ENCODE results near the gene SIRPD.

DNA sequence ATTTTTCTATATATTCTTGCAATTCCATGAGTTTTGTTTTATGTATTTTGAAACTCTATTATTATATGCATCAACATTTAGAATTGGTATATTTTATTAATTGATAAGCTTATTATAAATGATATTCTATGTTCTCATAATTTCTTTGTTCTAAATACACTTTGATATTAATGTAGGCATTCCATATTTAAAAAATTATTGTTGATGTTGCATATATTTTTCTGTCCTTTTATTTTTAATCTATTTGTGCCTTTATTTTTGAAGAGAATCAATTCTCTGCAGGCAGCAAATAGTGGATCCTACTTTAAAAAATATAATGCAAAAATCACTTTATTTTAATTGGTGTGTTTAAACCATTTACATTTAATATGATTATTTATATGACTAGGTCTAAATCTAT, 29.6 kb downstream of the SIRPD start:
- TF ChIP-seq, protein P1, sequence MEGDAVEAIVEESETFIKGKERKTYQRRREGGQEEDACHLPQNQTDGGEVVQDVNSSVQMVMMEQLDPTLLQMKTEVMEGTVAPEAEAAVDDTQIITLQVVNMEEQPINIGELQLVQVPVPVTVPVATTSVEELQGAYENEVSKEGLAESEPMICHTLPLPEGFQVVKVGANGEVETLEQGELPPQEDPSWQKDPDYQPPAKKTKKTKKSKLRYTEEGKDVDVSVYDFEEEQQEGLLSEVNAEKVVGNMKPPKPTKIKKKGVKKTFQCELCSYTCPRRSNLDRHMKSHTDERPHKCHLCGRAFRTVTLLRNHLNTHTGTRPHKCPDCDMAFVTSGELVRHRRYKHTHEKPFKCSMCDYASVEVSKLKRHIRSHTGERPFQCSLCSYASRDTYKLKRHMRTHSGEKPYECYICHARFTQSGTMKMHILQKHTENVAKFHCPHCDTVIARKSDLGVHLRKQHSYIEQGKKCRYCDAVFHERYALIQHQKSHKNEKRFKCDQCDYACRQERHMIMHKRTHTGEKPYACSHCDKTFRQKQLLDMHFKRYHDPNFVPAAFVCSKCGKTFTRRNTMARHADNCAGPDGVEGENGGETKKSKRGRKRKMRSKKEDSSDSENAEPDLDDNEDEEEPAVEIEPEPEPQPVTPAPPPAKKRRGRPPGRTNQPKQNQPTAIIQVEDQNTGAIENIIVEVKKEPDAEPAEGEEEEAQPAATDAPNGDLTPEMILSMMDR (IDR thresholded peaks at IDR 0.05; ENCODE audit: low read length): no peak
- TF ChIP-seq EZH2 (IDR thresholded peaks at IDR 0.05; ENCODE audit: borderline replicate concordance, low read length): no peak
